Uterus (tissue), 4 donors: ENCODE measurements around the gene MRPL34. TPM values are rescaled to one million over a fixed set of nuclear protein-coding genes. Genes with fewer than 3 reads are reported as not detected.
A peak's percentile ranks its signal among the peaks of the same experiment; 100 is the strongest.

Experiments
- DNase-seq, 2 donors: peaks; one replicate each; pipeline ENCODE4 v3.0.0-alpha.2; 2019 to 2020
- H3K27ac ChIP-seq, 2 donors: fragments of 200-600 bp; sonication (generic); 1 replicate in 1 of 2; 2 replicates in 1 of 2; pipeline ENCODE4 v1.5.1; 2016 to 2018
- H3K27me3 ChIP-seq, 2 donors: fragments of 200-600 bp; sonication (generic); one replicate each; pipeline ENCODE4 v1.5.1; 2018 to 2019; ENCODE audit warnings: control low read depth in 1 of 2
- H3K36me3 ChIP-seq, 2 donors: fragments of 200-600 bp; sonication (generic); one replicate each; pipeline ENCODE4 v1.5.1; 2019; ENCODE audit warnings: control low read depth in 1 of 2
- H3K4me1 ChIP-seq, 2 donors: fragments of 200-600 bp; sonication (generic); one replicate each; pipeline ENCODE4 v1.5.1; 2018 to 2019; ENCODE audit warnings: control low read depth in 1 of 2
- H3K4me3 ChIP-seq, 2 donors: fragments of 200-600 bp; sonication (generic); 1 replicate in 1 of 2; 2 replicates in 1 of 2; pipeline ENCODE4 v1.5.1; 2018 to 2019; ENCODE audit warnings: mild to moderate bottlenecking in 1 of 2
- H3K9me3 ChIP-seq, 2 donors: fragments of 200-600 bp; sonication (generic); one replicate each; pipeline ENCODE4 v1.5.1; 2019; ENCODE audit warnings: control low read depth in 1 of 2
- POLR2A ChIP-seq, 2 donors: fragments of 450-650 bp; IDR thresholded peaks; one replicate each; pipeline ENCODE4 v1.6.1; 2016; ENCODE audit warnings: antibody characterized with exemption in 2 of 2, mild to moderate bottlenecking in 1 of 2, moderate library complexity in 1 of 2
- intact Hi-C: fragments of 100-400 bp; cut with DNase I; formaldehyde crosslinking; loops from one replicate; pipeline ENCODE4 v1.15.1; 2023; ENCODE audit warnings: low total_unique reads
- total RNA-seq, 4 donors: library from RNA; depleted of rRNA in 3 of 4; stranded (reverse); fragments of >200 nt in 3 of 4; gene quantifications; one replicate each; pipeline versions ENCODE4 v1.1.0 to v1.2.4, GENCODE V29; 2014 to 2023
- TF ChIP-seq, protein P1 (sequence below), 4 experiments: fragments of 200-600 bp in 2 of 4; fragments of 450-650 bp in 2 of 4; sonication (generic) in 2 of 4; IDR thresholded peaks; one replicate each; pipeline ENCODE4 v1.5.1; 2016 to 2019; ENCODE audit warnings: antibody characterized with exemption in 4 of 4, mild to moderate bottlenecking in 2 of 4, moderate library complexity in 1 of 4
- donor health status: DM: yes; HTN: yes; CAD: no.

MRPL34 gene
- total RNA-seq, 4 donors from 2014 or later: 30.9 to 289 (median 97.2) TPM

DNA sequence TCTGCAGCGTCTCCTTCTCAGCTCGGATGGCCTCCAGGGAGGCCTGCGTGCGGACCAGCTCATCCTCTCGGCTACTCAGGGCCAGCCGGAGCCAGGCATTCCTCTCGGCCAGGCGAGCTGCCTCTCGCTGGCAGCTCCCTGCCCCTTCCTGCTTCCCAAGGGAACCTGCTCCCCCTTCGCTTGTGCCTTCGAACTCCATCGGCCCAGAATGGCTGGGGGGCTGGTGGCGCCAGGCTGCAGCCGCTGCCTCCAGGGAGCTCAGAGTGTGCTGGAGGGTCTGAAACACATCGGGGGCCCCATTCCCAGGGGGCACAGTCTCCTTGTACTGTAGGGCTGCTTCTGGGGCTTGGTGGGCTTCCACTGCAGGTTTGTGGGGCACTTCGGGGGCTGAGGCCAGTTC is 43.1 kb upstream of the MRPL34 start:
- Histone ChIP-seq H3K4me3 (no peak overlapping the region), H3K27me3 (no peaks in the 10 kb centered on the region)
- intact Hi-C loops: no loop called here

GRCh38 chr19:17263712-17264640 is 41.7 kb upstream of the MRPL34 start:
- TF ChIP-seq, protein P1, sequence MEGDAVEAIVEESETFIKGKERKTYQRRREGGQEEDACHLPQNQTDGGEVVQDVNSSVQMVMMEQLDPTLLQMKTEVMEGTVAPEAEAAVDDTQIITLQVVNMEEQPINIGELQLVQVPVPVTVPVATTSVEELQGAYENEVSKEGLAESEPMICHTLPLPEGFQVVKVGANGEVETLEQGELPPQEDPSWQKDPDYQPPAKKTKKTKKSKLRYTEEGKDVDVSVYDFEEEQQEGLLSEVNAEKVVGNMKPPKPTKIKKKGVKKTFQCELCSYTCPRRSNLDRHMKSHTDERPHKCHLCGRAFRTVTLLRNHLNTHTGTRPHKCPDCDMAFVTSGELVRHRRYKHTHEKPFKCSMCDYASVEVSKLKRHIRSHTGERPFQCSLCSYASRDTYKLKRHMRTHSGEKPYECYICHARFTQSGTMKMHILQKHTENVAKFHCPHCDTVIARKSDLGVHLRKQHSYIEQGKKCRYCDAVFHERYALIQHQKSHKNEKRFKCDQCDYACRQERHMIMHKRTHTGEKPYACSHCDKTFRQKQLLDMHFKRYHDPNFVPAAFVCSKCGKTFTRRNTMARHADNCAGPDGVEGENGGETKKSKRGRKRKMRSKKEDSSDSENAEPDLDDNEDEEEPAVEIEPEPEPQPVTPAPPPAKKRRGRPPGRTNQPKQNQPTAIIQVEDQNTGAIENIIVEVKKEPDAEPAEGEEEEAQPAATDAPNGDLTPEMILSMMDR (IDR thresholded peaks at IDR 0.05): no peak
- no peak for TF ChIP-seq POLR2A (IDR thresholded peaks at IDR 0.05)
- Histone ChIP-seq H3K27ac (peak overlapping the region; percentile 37 to 79), H3K36me3 (no peaks in the 10 kb centered on the region), H3K4me3 (peak overlapping the region; percentile 15 to 21), H3K4me1 (peaks cover 0 to 6% of the 10 kb centered on the region in 2 donors), H3K27me3 (no peaks in the 10 kb centered on the region), H3K9me3 (no peaks in the 10 kb centered on the region)
- DNase-seq: no peak
- intact Hi-C loops: no loop called here

More for the DNA sequence above, 43.1 kb upstream of the MRPL34 start:
- H3K27ac ChIP-seq: no peak overlapping the region
- TF ChIP-seq, protein P1 (IDR thresholded peaks at IDR 0.05): no peak
- no peak for TF ChIP-seq POLR2A (IDR thresholded peaks at IDR 0.05)
- no peak for DNase-seq
- H3K9me3 ChIP-seq: no peaks in the 10 kb centered on the region
- no peaks in the 10 kb centered on the region for H3K4me1 ChIP-seq
- no peaks in the 10 kb centered on the region for H3K36me3 ChIP-seq

DNA sequence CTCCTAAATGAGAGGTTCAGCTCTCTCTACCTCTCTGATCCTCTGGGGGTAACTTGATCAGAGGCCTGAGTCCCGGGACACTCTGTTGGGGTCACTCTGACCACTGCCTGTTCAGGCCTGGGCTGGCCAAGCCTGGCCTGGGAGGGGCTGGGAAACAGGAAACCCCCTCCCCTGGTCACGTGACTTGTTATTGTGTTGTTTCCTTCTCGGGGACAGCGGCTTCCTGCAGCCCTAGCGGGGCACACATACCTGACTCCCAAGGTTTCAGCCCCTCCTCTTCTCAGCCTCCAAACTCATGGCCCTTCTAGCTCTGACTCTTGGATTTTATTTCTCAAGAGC is 41.1 kb upstream of the MRPL34 start, which contains the start of gene USHBP1:
Gene USHBP1 (minus strand): TSS at position 105 of the 339 bp plus-strand sequence. CDS start 446 bp downstream, outside the sequence.
- Histone ChIP-seq H3K27ac (peak within 1 kb of the TSS; percentile 40 to 79), H3K9me3 (no peaks in the 10 kb centered on the region), H3K4me1 (peaks cover 0 to 6% of the 10 kb centered on the region in 2 donors), H3K27me3 (no peaks in the 10 kb centered on the region), H3K36me3 (no peaks in the 10 kb centered on the region), H3K4me3 (peak within 1 kb of the TSS; percentile 15 to 21)
- TF ChIP-seq, protein P1 (IDR thresholded peaks at IDR 0.05): no peak
- peak; percentile 30 to 46 for TF ChIP-seq POLR2A (IDR thresholded peaks at IDR 0.05)
- intact Hi-C loops: no loop called here
- peak in 1 of 2 donors; percentile 63 for DNase-seq

DNA sequence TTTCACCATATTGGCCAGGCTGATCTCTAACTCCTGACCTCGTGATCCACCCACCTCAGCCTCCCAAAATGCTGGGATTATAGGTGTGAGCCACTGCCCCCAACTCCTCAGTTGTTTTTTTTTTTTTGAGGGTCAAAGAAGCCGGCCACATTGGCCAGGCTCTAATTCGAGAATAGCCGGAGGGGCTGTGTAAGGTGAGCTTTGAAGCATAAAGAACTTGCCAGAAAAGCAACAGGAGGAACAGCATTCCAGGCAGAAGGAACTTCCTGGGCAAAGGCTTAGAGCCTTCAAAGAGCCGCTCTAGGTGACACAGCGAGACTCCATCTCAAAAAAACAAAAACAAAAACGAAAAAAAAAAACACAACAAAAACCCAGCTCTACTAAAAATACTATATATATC is 39.6 kb upstream of the MRPL34 start:
- H3K27me3 ChIP-seq: no peaks in the 10 kb centered on the region
- no peaks in the 10 kb centered on the region for H3K36me3 ChIP-seq
- peaks cover 0 to 6% of the 10 kb centered on the region in 2 donors for H3K4me1 ChIP-seq
- TF ChIP-seq, protein P1 (IDR thresholded peaks at IDR 0.05): no peak
- TF ChIP-seq POLR2A (IDR thresholded peaks at IDR 0.05): no peak
- DNase-seq: no peak
- intact Hi-C loops: no loop called here
- no peak overlapping the region for H3K4me3 ChIP-seq
- no peak overlapping the region for H3K27ac ChIP-seq
- no peaks in the 10 kb centered on the region for H3K9me3 ChIP-seq

DNA sequence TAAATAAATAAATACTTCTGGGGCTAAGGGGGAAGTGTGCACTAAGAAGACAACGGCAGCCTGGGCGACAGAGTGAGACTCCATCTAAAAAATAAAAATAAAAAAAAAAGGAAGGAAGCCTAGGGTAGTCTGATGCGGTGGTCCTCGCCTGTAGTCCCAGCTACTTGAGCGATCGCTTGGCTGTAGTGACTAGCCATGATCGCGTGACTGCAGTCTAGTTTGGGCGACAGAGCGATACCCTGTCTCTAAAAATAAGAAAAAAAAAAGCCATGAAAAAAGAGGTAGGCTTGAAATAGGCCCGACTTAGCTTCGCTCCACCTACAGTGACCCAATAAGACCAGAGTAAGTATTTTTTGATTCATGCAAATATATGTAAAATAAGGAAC is 39.1 kb upstream of the MRPL34 start:
- H3K36me3 ChIP-seq: no peaks in the 10 kb centered on the region
- intact Hi-C loops: no loop called here
- DNase-seq: no peak
- TF ChIP-seq POLR2A (IDR thresholded peaks at IDR 0.05): no peak
- TF ChIP-seq, protein P1 (IDR thresholded peaks at IDR 0.05): no peak
- peaks cover 0 to 6% of the 10 kb centered on the region in 2 donors for H3K4me1 ChIP-seq
- no peak overlapping the region for H3K4me3 ChIP-seq
- H3K27me3 ChIP-seq: no peaks in the 10 kb centered on the region
- H3K9me3 ChIP-seq: no peaks in the 10 kb centered on the region
- H3K27ac ChIP-seq: peak overlapping the region; percentile 43 to 68
